ENCODE measurements around the gene LRFN4.

DNA sequence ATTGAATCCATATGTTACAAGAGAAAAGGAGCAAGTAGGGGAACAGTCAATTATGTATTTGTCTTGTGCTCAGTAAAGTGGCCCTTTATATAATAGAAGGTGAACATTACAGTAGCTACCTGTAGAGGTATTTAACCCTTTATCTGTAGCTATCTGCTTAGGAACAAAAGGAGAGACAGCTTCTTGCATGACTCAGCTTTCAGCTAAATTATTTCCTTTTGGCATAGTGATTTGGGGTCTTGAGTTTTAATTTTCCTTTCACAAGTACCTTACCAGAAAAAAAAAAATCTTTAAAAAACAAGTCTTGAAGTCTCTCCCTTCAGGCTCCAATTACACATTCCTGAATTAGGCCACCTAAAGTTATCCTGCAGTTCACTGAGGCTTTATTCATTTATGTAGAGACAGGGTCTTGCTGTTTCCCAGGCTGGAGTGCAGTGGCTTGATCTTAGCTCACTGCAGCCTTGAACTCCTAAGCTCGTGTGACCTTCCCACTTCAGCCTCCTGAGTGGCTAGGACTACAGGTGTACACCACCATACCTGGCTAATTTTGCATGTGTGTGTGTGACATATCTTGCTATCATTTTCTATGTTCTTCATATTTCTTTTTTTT lies 46.2 kb upstream of the LRFN4 start:
- TF ChIP-seq POLR2AphosphoS5 (IDR thresholded peaks at IDR 0.05; ENCODE audit: low read depth, low read length) (no peak), TAF1 (IDR thresholded peaks at IDR 0.05; ENCODE audit: low read depth, low read length) (no peak), POLR2A (IDR thresholded peaks at IDR 0.05; ENCODE audit: low read depth, low read length) (no peak), SPI1 (IDR thresholded peaks at IDR 0.05; ENCODE audit: low read depth, low read length) (no peak)
